Heart left ventricle (tissue), 16 donors: ENCODE data around the gene CCDC134. TPM values are rescaled to one million over a fixed set of nuclear protein-coding genes. Genes with fewer than 3 reads are reported as not detected.

Experiments used
- ATAC-seq, 4 donors: fragments of 200-7000 bp; cut with Tn5 transposase; one replicate each; pipeline ENCODE4 v1.9.1; 2020 to 2022; ENCODE audit warnings: moderate library complexity in 4 of 4, mild to moderate bottlenecking in 3 of 4, moderate number of reproducible peaks in 1 of 4
- DNase-seq, 5 donors: peaks; one replicate each; pipeline ENCODE4 v3.0.0-alpha.2; 2020
- H3K27ac ChIP-seq, 12 donors: fragments of 200-600 bp; sonication (generic) in 4 of 12; one replicate each; pipeline versions ENCODE4 v1.5.0 to v1.8.0; 2016 to 2022; ENCODE audit warnings: mild to moderate bottlenecking in 2 of 12
- H3K27me3 ChIP-seq, 9 donors: fragments of 200-600 bp; sonication (generic) in 2 of 9; one replicate each; pipeline versions ENCODE4 v1.5.1 to v1.8.0; 2016 to 2022; ENCODE audit warnings: mild to moderate bottlenecking in 3 of 9
- H3K36me3 ChIP-seq, 9 donors: fragments of 200-600 bp; sonication (generic) in 2 of 9; one replicate each; pipeline versions ENCODE4 v1.5.0 to v1.8.0; 2018 to 2022; ENCODE audit warnings: mild to moderate bottlenecking in 2 of 9
- H3K4me1 ChIP-seq, 12 donors: fragments of 200-600 bp; sonication (generic) in 4 of 12; one replicate each; pipeline versions ENCODE4 v1.5.0 to v1.8.0; 2016 to 2022; ENCODE audit warnings: mild to moderate bottlenecking in 3 of 12
- H3K4me3 ChIP-seq, 12 donors: fragments of 200-600 bp; sonication (generic) in 4 of 12; one replicate each; pipeline versions ENCODE4 v1.5.0 to v1.8.0; 2017 to 2022; ENCODE audit warnings: mild to moderate bottlenecking in 9 of 12, moderate library complexity in 4 of 12
- H3K9me3 ChIP-seq, 12 donors: fragments of 200-600 bp; sonication (generic) in 4 of 12; one replicate each; pipeline versions ENCODE4 v1.5.0 to v1.8.0; 2016 to 2022; ENCODE audit warnings: mild to moderate bottlenecking in 1 of 12
- POLR2A ChIP-seq, 2 donors: fragments of 450-650 bp; IDR thresholded peaks; one replicate each; pipeline ENCODE4 v1.6.1; 2017; ENCODE audit warnings: antibody characterized with exemption in 2 of 2, mild to moderate bottlenecking in 2 of 2, moderate library complexity in 2 of 2
- WGBS, 4 donors: extraction: QIAGEN DNeasy Blood & Tissue Kit in 2 of 4; methylation state at CpG; one replicate each; pipeline versions ENCODE4 v1.1.5 to v1.1.7; 2013 to 2018; 5-methylcytosine and 5-hydroxymethylcytosine counted together
- intact Hi-C, 10 donors: fragments of 100-400 bp; cut with DNase I; formaldehyde crosslinking; loops; one replicate each; pipeline versions ENCODE4 v1.11.1 to v1.14.2; 2022
- polyA plus RNA-seq, 2 donors: library from polyadenylated mRNA; stranded (reverse); fragments of 200-250 nt; gene quantifications; one replicate each; pipeline ENCODE4 v1.2.3, GENCODE V29; 2013
- total RNA-seq, 9 donors: library from RNA; depleted of rRNA in 2 of 9; stranded (reverse); fragments of >200 nt in 2 of 9; fragmentation: NEBNext Ultra II Directional in 3 of 9; extraction: Animal tissue kit (Norgen Biotek cat#: 25700) in 3 of 9; gene quantifications; one replicate each; pipeline versions ENCODE4 v1.1.0 to v1.2.4, GENCODE V29; 2016 to 2023
- TF ChIP-seq, protein P1 (sequence below), 12 donors: fragments of 200-600 bp; sonication (generic) in 4 of 12; IDR thresholded peaks; one replicate each; pipeline versions ENCODE4 v1.5.0 to v1.8.0; 2018 to 2022; ENCODE audit warnings: antibody characterized with exemption in 12 of 12, mild to moderate bottlenecking in 5 of 12
- donor health status: ischemic (EF 13 %, LVEDD 7.1; RV severe dilation, severe dysfunction).
- donor health status: healthy with polysubstance abuse.
- donor health status: DM: no; HTN: yes; CAD: no.
- donor health status: DM: no; HTN: no; CAD: no.
- donor health status: ischemic (EF 25% LVEDD 6.9; RV normal size, moderate dysfunction).
- donor health status: ischemic (EF 25% LVEDD 5.7; RV mildly dilated, moderate dysfunction).
- donor health status: healthy.
- donor health status: DM: yes; HTN: yes; CAD: no.
- donor health status: ischemic (EF 35%, LVEDD 5.7; RV mildly dilated, moderate dysfunction).
- donor health status: nonischemic (EF 11% LVEDD 7.7; RV severe dilation, severe dysfunction).
- donor health status: DM: yes; HTN: yes; CAD: no.
- donor health status: PGD.
- donor health status: ischemic (EF 29% LVEDD 5.4; RV normal size, mild dysfunction).
- donor health status: nonischemic (EF 23%, LVEDD 6.1; RV moderate dilation, normal function).

The CCDC134 gene
- total and polyA plus RNA-seq, 11 donors: 2.2 to 10.2 (median 3.5) TPM

DNA sequence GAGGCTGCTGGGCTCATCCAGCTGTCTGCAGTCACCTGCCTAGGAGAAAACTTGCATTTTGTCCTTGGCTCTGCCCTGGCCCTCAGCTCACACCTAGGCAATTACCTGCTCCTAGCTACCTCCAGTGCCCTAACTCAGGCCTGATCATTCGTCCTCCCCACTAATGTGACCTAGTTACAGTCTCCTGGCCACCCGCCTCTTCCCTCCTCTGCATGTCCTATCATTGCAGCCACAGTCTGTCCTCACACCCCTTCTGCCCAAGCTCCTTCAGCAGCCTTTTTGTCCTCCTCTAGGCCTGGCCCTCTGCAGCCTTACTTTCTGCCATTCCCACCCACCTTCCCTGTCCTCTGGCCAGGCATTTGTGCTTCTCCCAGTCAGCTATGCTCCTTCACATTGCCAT lies 17.7 kb upstream of the CCDC134 start:
- H3K4me3 ChIP-seq: peak overlapping the region in 1 of 12 donors; percentile 44
- DNase-seq: no peak
- H3K4me1 ChIP-seq: peaks cover 0 to 33% (median 0%) of the 10 kb centered on the region in 12 donors
- TF ChIP-seq, protein P1, sequence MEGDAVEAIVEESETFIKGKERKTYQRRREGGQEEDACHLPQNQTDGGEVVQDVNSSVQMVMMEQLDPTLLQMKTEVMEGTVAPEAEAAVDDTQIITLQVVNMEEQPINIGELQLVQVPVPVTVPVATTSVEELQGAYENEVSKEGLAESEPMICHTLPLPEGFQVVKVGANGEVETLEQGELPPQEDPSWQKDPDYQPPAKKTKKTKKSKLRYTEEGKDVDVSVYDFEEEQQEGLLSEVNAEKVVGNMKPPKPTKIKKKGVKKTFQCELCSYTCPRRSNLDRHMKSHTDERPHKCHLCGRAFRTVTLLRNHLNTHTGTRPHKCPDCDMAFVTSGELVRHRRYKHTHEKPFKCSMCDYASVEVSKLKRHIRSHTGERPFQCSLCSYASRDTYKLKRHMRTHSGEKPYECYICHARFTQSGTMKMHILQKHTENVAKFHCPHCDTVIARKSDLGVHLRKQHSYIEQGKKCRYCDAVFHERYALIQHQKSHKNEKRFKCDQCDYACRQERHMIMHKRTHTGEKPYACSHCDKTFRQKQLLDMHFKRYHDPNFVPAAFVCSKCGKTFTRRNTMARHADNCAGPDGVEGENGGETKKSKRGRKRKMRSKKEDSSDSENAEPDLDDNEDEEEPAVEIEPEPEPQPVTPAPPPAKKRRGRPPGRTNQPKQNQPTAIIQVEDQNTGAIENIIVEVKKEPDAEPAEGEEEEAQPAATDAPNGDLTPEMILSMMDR (IDR thresholded peaks at IDR 0.05): no peak
- TF ChIP-seq POLR2A (IDR thresholded peaks at IDR 0.05): no peak
- 76 to 90% (median 81%) methylated on average over 2 of the region's 2 CpGs for WGBS, 4 donors
- no peaks in the 10 kb centered on the region for H3K36me3 ChIP-seq
- no peaks in the 10 kb centered on the region for H3K27me3 ChIP-seq
- no peak overlapping the region for H3K27ac ChIP-seq
- intact Hi-C loops: no loop called here
- no peak for ATAC-seq
- no peaks in the 10 kb centered on the region for H3K9me3 ChIP-seq

DNA sequence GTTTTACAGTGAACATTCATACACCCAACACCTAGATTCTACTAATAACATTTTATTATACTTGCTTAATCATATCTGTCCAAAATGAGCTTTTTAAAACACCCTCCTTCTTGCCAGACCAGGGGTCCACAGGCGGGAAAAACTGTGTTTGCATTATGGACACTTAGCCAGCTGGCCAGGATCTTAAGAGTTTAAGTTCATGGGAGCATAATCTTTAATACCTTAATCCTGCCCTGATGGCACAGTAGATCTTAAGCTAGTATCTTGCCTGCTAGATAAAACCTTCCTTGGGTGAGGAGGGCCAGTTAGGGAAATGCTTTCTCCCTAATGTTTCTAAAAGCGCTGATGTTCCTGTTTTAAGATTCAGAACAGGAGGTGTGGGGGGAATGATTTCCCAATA lies 13.1 kb upstream of the CCDC134 start:
- Histone ChIP-seq H3K36me3 (no peaks in the 10 kb centered on the region), H3K9me3 (no peaks in the 10 kb centered on the region), H3K4me1 (peaks cover 0 to 12% (median 0%) of the 10 kb centered on the region in 12 donors), H3K27ac (no peak overlapping the region), H3K4me3 (no peak overlapping the region), H3K27me3 (no peaks in the 10 kb centered on the region)
- ATAC-seq (no peak), DNase-seq (no peak)
- intact Hi-C loops: no loop called here
- TF ChIP-seq POLR2A (IDR thresholded peaks at IDR 0.05): no peak
- TF ChIP-seq, protein P1 (IDR thresholded peaks at IDR 0.05): no peak
- WGBS, 4 donors: 74 to 93% (median 88%) methylated on average over 2 of the region's 2 CpGs

DNA sequence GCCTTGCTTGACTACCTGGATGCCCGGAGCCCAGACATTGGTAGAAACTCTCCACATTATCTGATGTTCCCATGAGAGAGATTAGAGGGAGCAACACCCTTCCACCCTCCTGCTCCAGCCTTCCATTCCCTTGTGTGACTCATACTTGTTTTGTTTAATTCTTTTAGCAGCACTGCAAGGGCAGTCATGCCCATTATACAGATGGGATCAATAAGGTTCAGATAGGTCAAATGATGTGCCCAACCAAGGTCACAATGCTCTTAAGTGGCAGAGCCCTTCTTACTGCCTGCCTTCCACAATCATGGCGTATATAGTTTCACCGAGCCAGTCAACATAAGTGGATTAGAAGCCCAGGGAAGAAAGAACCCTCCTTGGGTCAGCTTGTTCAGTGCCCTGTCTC lies 6.6 kb upstream of the CCDC134 start:
- no peaks in the 10 kb centered on the region for H3K36me3 ChIP-seq
- H3K27me3 ChIP-seq: no peaks in the 10 kb centered on the region
- ATAC-seq (no peak), DNase-seq (no peak)
- TF ChIP-seq, protein P1 (IDR thresholded peaks at IDR 0.05): no peak
- no peak for TF ChIP-seq POLR2A (IDR thresholded peaks at IDR 0.05)
- 94 to 98% (median 96%) methylated on average over 3 of the region's 3 CpGs for WGBS, 4 donors
- no peaks in the 10 kb centered on the region for H3K9me3 ChIP-seq
- intact Hi-C loops: no loop called here
- H3K27ac ChIP-seq: no peak overlapping the region
- no peak overlapping the region for H3K4me3 ChIP-seq
- H3K4me1 ChIP-seq: no peaks in the 10 kb centered on the region

DNA sequence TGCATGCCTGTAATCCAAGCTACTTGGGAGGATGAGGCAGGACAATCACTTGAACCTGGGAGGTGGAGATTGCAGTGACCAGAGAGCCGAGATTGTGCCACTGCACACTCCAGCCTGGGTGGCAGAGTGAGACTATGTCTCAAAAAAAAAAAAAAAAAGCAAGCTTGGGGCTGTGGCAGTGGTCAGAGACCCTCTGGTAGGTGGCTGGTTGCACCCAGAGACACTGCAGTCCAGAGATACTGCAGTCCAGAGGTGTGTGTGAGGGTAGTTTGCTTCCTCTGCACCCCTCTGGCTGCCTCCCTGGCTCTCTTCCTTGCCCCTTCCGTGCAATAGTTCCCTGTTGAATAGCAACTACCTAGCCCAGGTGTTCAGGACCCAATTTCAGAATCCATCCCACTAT lies 1.7 kb upstream of the CCDC134 start:
- WGBS, 4 donors: 95 to 98% (median 96%) methylated on average over 2 of the region's 2 CpGs
- intact Hi-C loops: no loop called here
- no peak for ATAC-seq
- H3K36me3 ChIP-seq: no peaks in the 10 kb centered on the region
- H3K27ac ChIP-seq: peak overlapping the region in 5 of 12 donors; percentile 83 to 95 (median 90)
- no peaks in the 10 kb centered on the region for H3K27me3 ChIP-seq
- H3K4me3 ChIP-seq: no peak overlapping the region
- H3K4me1 ChIP-seq: peaks cover 0 to 22% (median 17%) of the 10 kb centered on the region in 12 donors
- DNase-seq: no peak
- TF ChIP-seq, protein P1 (IDR thresholded peaks at IDR 0.05): no peak
- no peak for TF ChIP-seq POLR2A (IDR thresholded peaks at IDR 0.05)
- no peaks in the 10 kb centered on the region for H3K9me3 ChIP-seq
